HEK293T (cell line): Measurements from ENCODE around the gene CSNK1G1.

ENCODE experiments used
- CTCF ChIA-PET: fragments of 350-600 bp; formaldehyde crosslinking; extraction: SDS; loops from one replicate; lab custom pipeline; 2021; ENCODE audit warnings: antibody characterized with exemption, inconsistent platforms; lab: Yijun Ruan, JAX
- POLR2A ChIA-PET: fragments of 350-600 bp; formaldehyde crosslinking; extraction: SDS; loops from one replicate; lab custom pipeline; 2020; ENCODE audit warnings: antibody characterized with exemption, inconsistent platforms; lab: Yijun Ruan, JAX
- DNase-seq: peaks from one replicate; pipeline ENCODE4 v3.0.0; 2012; ENCODE audit warnings: mixed read lengths; ENCODE audit errors: extremely low spot score
- ARNT ChIP-seq: fragments of 450-650 bp; IDR thresholded peaks from 2 replicates; pipeline ENCODE4 v1.6.1; 2017; ENCODE audit warnings: mild to moderate bottlenecking
- BHLHE40 ChIP-seq: fragments of 450-650 bp; IDR thresholded peaks from 2 replicates; pipeline ENCODE4 v1.6.1; 2016; ENCODE audit warnings: mild to moderate bottlenecking, moderate library complexity, borderline replicate concordance
- CTBP1 ChIP-seq: fragments of 450-650 bp; IDR thresholded peaks from 2 replicates; pipeline ENCODE4 v1.6.1; 2016; ENCODE audit warnings: borderline replicate concordance
- ELF4 ChIP-seq: fragments of 450-650 bp; IDR thresholded peaks from 2 replicates; pipeline ENCODE4 v1.6.1; 2017; ENCODE audit warnings: antibody characterized with exemption
- FOXA1 ChIP-seq: fragments of 450-650 bp; IDR thresholded peaks from 2 replicates; pipeline ENCODE4 v1.6.1; 2016; ENCODE audit warnings: mild to moderate bottlenecking
- FOXK2 ChIP-seq: fragments of 450-650 bp; IDR thresholded peaks from 2 replicates; pipeline ENCODE4 v1.6.1; 2016; ENCODE audit warnings: mild to moderate bottlenecking
- FOXM1 ChIP-seq: fragments of 450-650 bp; IDR thresholded peaks from 2 replicates; pipeline ENCODE4 v1.6.1; 2017; ENCODE audit warnings: mild to moderate bottlenecking, borderline replicate concordance
- HDGF ChIP-seq: fragments of 450-650 bp; IDR thresholded peaks from 2 replicates; pipeline ENCODE4 v1.6.1; 2017; ENCODE audit warnings: antibody characterized with exemption, borderline replicate concordance
- L3MBTL2 ChIP-seq: fragments of 450-650 bp; conservative IDR thresholded peaks from 2 replicates; pipeline ENCODE4 v1.6.1; 2016; ENCODE audit warnings: mild to moderate bottlenecking
- LEF1 ChIP-seq: fragments of 450-650 bp; IDR thresholded peaks from 2 replicates; pipeline ENCODE4 v1.6.1; 2017; ENCODE audit warnings: mild to moderate bottlenecking, borderline replicate concordance
- NFRKB ChIP-seq: fragments of 450-650 bp; IDR thresholded peaks from 2 replicates; pipeline ENCODE4 v1.6.1; 2016; ENCODE audit warnings: mild to moderate bottlenecking, moderate library complexity
- PKNOX1 ChIP-seq: fragments of 450-650 bp; IDR thresholded peaks from 2 replicates; pipeline ENCODE4 v1.6.1; 2016
- SP1 ChIP-seq: fragments of 450-650 bp; IDR thresholded peaks from 2 replicates; pipeline ENCODE4 v1.6.1; 2017
- SUZ12 ChIP-seq: fragments of 450-650 bp; IDR thresholded peaks from 2 replicates; pipeline ENCODE4 v1.6.1; 2016; ENCODE audit warnings: mild to moderate bottlenecking
- TARDBP ChIP-seq: fragments of 450-650 bp; IDR thresholded peaks from 2 replicates; pipeline ENCODE4 v1.6.1; 2016
- ZNF384 ChIP-seq: fragments of 450-650 bp; IDR thresholded peaks from 2 replicates; pipeline ENCODE4 v1.6.1; 2016

Gene CSNK1G1

GRCh38 chr15:64310036-64310435 lies 45.9 kb downstream of the CSNK1G1 start:
- no peak for DNase-seq
- CTCF ChIA-PET = no interaction called here
- POLR2A ChIA-PET = interaction anchor here (0.6 kb wide), 1 partner anchor 11 kb away, joined by 4 read pairs; no protein-coding TSS in a partner anchor
- TF ChIP-seq NFRKB (no peak), LEF1 (no peak), SP1 (no peak), L3MBTL2 (no peak), BHLHE40 (no peak), ELF4 (no peak), HDGF (no peak), CTBP1 (no peak), ARNT (no peak), FOXK2 (no peak), SUZ12 (no peak), ZNF384 (no peak), FOXA1 (no peak), FOXM1 (no peak)

GRCh38 chr15:64305261-64305660 lies 50.7 kb downstream of the CSNK1G1 start:
- TF ChIP-seq FOXA1 (no peak), ELF4 (no peak), ARNT (no peak), FOXM1 (no peak), NFRKB (no peak), L3MBTL2 (no peak), PKNOX1 (no peak), HDGF (no peak), ZNF384 (no peak), FOXK2 (no peak), TARDBP (no peak), BHLHE40 (no peak), SP1 (no peak), SUZ12 (no peak), CTBP1 (no peak), LEF1 (no peak)
- DNase-seq = no peak
- ChIA-PET CTCF (no interaction called here), POLR2A (no interaction called here)

- DNase-seq = no peak
- CTCF ChIA-PET = no interaction called here
- POLR2A ChIA-PET = no interaction called here
- TF ChIP-seq PKNOX1 (no peak), L3MBTL2 (no peak), FOXK2 (no peak), ARNT (no peak), SUZ12 (no peak), LEF1 (no peak), ZNF384 (no peak), BHLHE40 (no peak), HDGF (no peak), FOXM1 (no peak), FOXA1 (no peak), ELF4 (no peak), SP1 (no peak), CTBP1 (no peak), TARDBP (no peak)
Observed at GRCh38 chr15:64289550-64289949, 66.4 kb downstream of the CSNK1G1 start.

GRCh38 chr15:64288999-64289398 lies 67.0 kb downstream of the CSNK1G1 start:
- DNase-seq = no peak
- POLR2A ChIA-PET = no interaction called here
- CTCF ChIA-PET = no interaction called here
- no peak for TF ChIP-seq BHLHE40
- no peak for TF ChIP-seq L3MBTL2
- no peak for TF ChIP-seq ARNT

GRCh38 chr15:64288577-64288976 lies 67.4 kb downstream of the CSNK1G1 start:
- CTCF ChIA-PET = no interaction called here
- TF ChIP-seq ELF4 = no peak
- TF ChIP-seq NFRKB = no peak
- no peak for TF ChIP-seq HDGF
- TF ChIP-seq CTBP1 = no peak
- no peak for TF ChIP-seq BHLHE40
- TF ChIP-seq LEF1 = no peak
- no peak for TF ChIP-seq SP1
- TF ChIP-seq SUZ12 = no peak
- no peak for DNase-seq
- POLR2A ChIA-PET = no interaction called here

- no peak for TF ChIP-seq SUZ12
- TF ChIP-seq SP1 = no peak
- TF ChIP-seq LEF1 = no peak
- TF ChIP-seq L3MBTL2 = no peak
- no peak for TF ChIP-seq ARNT
- TF ChIP-seq ELF4 = no peak
- TF ChIP-seq BHLHE40 = no peak
- no peak for TF ChIP-seq FOXK2
- no peak for TF ChIP-seq CTBP1
- TF ChIP-seq NFRKB = no peak
- CTCF ChIA-PET = no interaction called here
- POLR2A ChIA-PET = no interaction called here
- no peak for DNase-seq
Observed at GRCh38 chr15:64287953-64288352, 68.0 kb downstream of the CSNK1G1 start.

GRCh38 chr15:64286473-64286872 lies 69.5 kb downstream of the CSNK1G1 start:
- TF ChIP-seq CTBP1 (no peak), NFRKB (no peak), LEF1 (no peak), FOXK2 (no peak), ARNT (no peak), ZNF384 (no peak), PKNOX1 (no peak), SP1 (no peak), TARDBP (no peak), FOXM1 (no peak), L3MBTL2 (no peak), FOXA1 (no peak)
- no peak for DNase-seq
- ChIA-PET POLR2A (no interaction called here), CTCF (no interaction called here)
